Fibroblast of pulmonary artery (primary cell): ENCODE measurements around the gene SNN.

Source experiments
- DNase-seq: peaks from one replicate; pipeline ENCODE4 v3.0.0-alpha.2; 2010; ENCODE audit warnings: low read depth
- H3K4me3 ChIP-seq: replicated peaks from 2 replicates; pipeline ENCODE4 v1.5.1; 2011; ENCODE audit warnings: low read depth, mild to moderate bottlenecking, control low read depth, low read length, moderate library complexity
- CTCF ChIP-seq: IDR thresholded peaks from 2 replicates; pipeline ENCODE4 v1.5.1; 2011; ENCODE audit warnings: mild to moderate bottlenecking, control low read depth, low read length, inconsistent platforms; ENCODE audit errors: missing control alignments

Gene SNN

GRCh38 chr16:11676799-11677198 lies 8.5 kb downstream of the SNN start:
- DNase-seq: no peak
- no peak overlapping the region for H3K4me3 ChIP-seq
- TF ChIP-seq CTCF: no peak

- TF ChIP-seq CTCF: no peak
- H3K4me3 ChIP-seq: no peak overlapping the region
- no peak for DNase-seq
These were observed 9.2 kb downstream of the SNN start for GRCh38 chr16:11677451-11677951.

GRCh38 chr16:11677959-11678881 lies 10.0 kb downstream of the SNN start:
- H3K4me3 ChIP-seq: no peak overlapping the region
- DNase-seq: no peak
- TF ChIP-seq CTCF: no peak

- TF ChIP-seq CTCF: no peak
- H3K4me3 ChIP-seq: no peak overlapping the region
- no peak for DNase-seq
These were observed 11.0 kb downstream of the SNN start for GRCh38 chr16:11679250-11679649.

- TF ChIP-seq CTCF: no peak
- no peak for DNase-seq
- H3K4me3 ChIP-seq: no peak overlapping the region
These were observed 12.0 kb downstream of the SNN start for GRCh38 chr16:11679941-11680911.

- H3K4me3 ChIP-seq: no peak overlapping the region
- DNase-seq: no peak
- no peak for TF ChIP-seq CTCF
These were observed 13.3 kb downstream of the SNN start for GRCh38 chr16:11681556-11681955.
